ENCODE results near the gene PLXNB3.

PLXNB3 gene

GRCh38 chrX:153794018-153794896, 30.2 kb downstream of the PLXNB3 start, which contains the start of the genes IDH3G and SSR4:
IDH3G (minus strand) TSS chrX:153794375; CDS start chrX:153794326, 49 bp downstream.
SSR4 (plus strand) TSS chrX:153794668; CDS start chrX:153794688, 20 bp downstream.
- peak; percentile 79 for DNase-seq (ENCODE audit: low read depth)

GRCh38 chrX:153794897-153795816, 31.1 kb downstream of the PLXNB3 start:
- no peak for DNase-seq (ENCODE audit: low read depth)

GRCh38 chrX:153797415-153798015, 33.5 kb downstream of the PLXNB3 start:
- no peak for DNase-seq (ENCODE audit: low read depth)

GRCh38 chrX:153799326-153799725, 35.3 kb downstream of the PLXNB3 start:
- no peak for DNase-seq (ENCODE audit: low read depth)

- DNase-seq (ENCODE audit: low read depth), result no peak
Observed at GRCh38 chrX:153800177-153800722, 36.2 kb downstream of the PLXNB3 start.

GRCh38 chrX:153800746-153801145, 36.7 kb downstream of the PLXNB3 start:
- no peak for DNase-seq (ENCODE audit: low read depth)

- DNase-seq (ENCODE audit: low read depth), result no peak
Observed at GRCh38 chrX:153801669-153802068, 37.6 kb downstream of the PLXNB3 start.

GRCh38 chrX:153802513-153803045, 38.5 kb downstream of the PLXNB3 start:
- DNase-seq (ENCODE audit: low read depth), result no peak

- no peak for DNase-seq (ENCODE audit: low read depth)
Observed at GRCh38 chrX:153803211-153804099, 39.4 kb downstream of the PLXNB3 start.

GRCh38 chrX:153804100-153804595, 40.1 kb downstream of the PLXNB3 start:
- DNase-seq (ENCODE audit: low read depth), result no peak

GRCh38 chrX:153804621-153805020, 40.6 kb downstream of the PLXNB3 start:
- DNase-seq (ENCODE audit: low read depth), result no peak

GRCh38 chrX:153805436-153805835, 41.4 kb downstream of the PLXNB3 start:
- DNase-seq (ENCODE audit: low read depth), result no peak

GRCh38 chrX:153806999-153807575, 43.0 kb downstream of the PLXNB3 start:
- no peak for DNase-seq (ENCODE audit: low read depth)

GRCh38 chrX:153807976-153808375, 43.9 kb downstream of the PLXNB3 start:
- DNase-seq (ENCODE audit: low read depth), result no peak

- DNase-seq (ENCODE audit: low read depth), result no peak
Observed at GRCh38 chrX:153812220-153812619, 48.2 kb downstream of the PLXNB3 start.

- no peak for DNase-seq (ENCODE audit: low read depth)
Observed at GRCh38 chrX:153813161-153813560, 49.1 kb downstream of the PLXNB3 start.

- no peak for DNase-seq (ENCODE audit: low read depth)
Observed at GRCh38 chrX:153814591-153815315, 50.7 kb downstream of the PLXNB3 start.

- DNase-seq (ENCODE audit: low read depth), result no peak
Observed at GRCh38 chrX:153816831-153817690, 53.0 kb downstream of the PLXNB3 start.
